WTC11 (cell line): ENCODE data around the gene TOM1L2. TPM values are rescaled to one million over a fixed set of nuclear protein-coding genes. Genes with fewer than 3 reads are reported as not detected.

Experiments used
- ATAC-seq: fragments of 200-7000 bp; cut with Tn5 transposase; 2 replicates; pipeline ENCODE4 v1.10.0; 2021; ENCODE audit warnings: mild to moderate bottlenecking, moderate library complexity
- CTCF ChIA-PET: fragments of 300-600 bp; sonication (Branson Sonifier 250); formaldehyde crosslinking; loops from one replicate; lab custom pipeline; 2021; ENCODE audit warnings: antibody characterized with exemption; lab: Charles Lee
- POLR2A ChIA-PET: fragments of 350-600 bp; sonication (Branson Sonifier 250); formaldehyde crosslinking; loops from one replicate; lab custom pipeline; 2021; ENCODE audit warnings: antibody characterized with exemption; lab: Charles Lee
- DNase-seq: peaks from one replicate; pipeline ENCODE4 v3.0.0; 2021; ENCODE audit warnings: low spot score
- H3K27ac Mint-ChIP-seq: 2 replicates; pipeline ENCODE4 v1.8.0; 2021; ENCODE audit warnings: mixed read lengths
- H3K27me3 Mint-ChIP-seq: 2 replicates; pipeline ENCODE4 v1.8.0; 2021; ENCODE audit warnings: low read depth, mild to moderate bottlenecking, moderate library complexity, mixed read lengths
- H3K36me3 Mint-ChIP-seq: 2 replicates; pipeline ENCODE4 v1.8.0; 2021; ENCODE audit warnings: mixed read lengths
- H3K4me1 Mint-ChIP-seq: 2 replicates; pipeline ENCODE4 v1.8.0; 2022; ENCODE audit warnings: mixed read lengths
- H3K4me3 Mint-ChIP-seq: 2 replicates; pipeline ENCODE4 v1.8.0; 2021; ENCODE audit warnings: mild to moderate bottlenecking, moderate library complexity, mixed read lengths
- H3K9me3 Mint-ChIP-seq: 2 replicates; pipeline ENCODE4 v1.8.0; 2021; ENCODE audit warnings: mixed read lengths
- ATF3 ChIP-seq: sonication (generic); formaldehyde crosslinking; conservative IDR thresholded peaks from 2 replicates; pipeline ENCODE4 v1.8.1; 2022; ENCODE audit warnings: mild to moderate bottlenecking, missing genetic modification reagents
- ATF6 ChIP-seq: sonication (generic); formaldehyde crosslinking; IDR thresholded peaks from 2 replicates; pipeline ENCODE4 v1.8.1; 2023; ENCODE audit warnings: mild to moderate bottlenecking, missing genetic modification reagents
- CDX4 ChIP-seq: fragments of 250-450 bp; sonication (Bioruptor Pico); IDR thresholded peaks from 2 replicates; pipeline ENCODE4 v1.9.0; 2021; ENCODE audit warnings: moderate library complexity, mild to moderate bottlenecking, inconsistent platforms, borderline replicate concordance
- CREB1 ChIP-seq: sonication (generic); formaldehyde crosslinking; IDR thresholded peaks from 2 replicates; pipeline ENCODE4 v1.8.0; 2023; ENCODE audit warnings: mild to moderate bottlenecking, missing genetic modification reagents
- ERG ChIP-seq: fragments of 250-450 bp; sonication (Bioruptor Pico); IDR thresholded peaks from 2 replicates; pipeline ENCODE4 v1.8.0; 2021; ENCODE audit warnings: mild to moderate bottlenecking
- FOXP1 ChIP-seq: sonication (generic); formaldehyde crosslinking; IDR thresholded peaks from 2 replicates; pipeline ENCODE4 v1.8.0; 2022; ENCODE audit warnings: missing genetic modification reagents, mild to moderate bottlenecking, moderate library complexity, borderline replicate concordance
- GRHL2 ChIP-seq: fragments of 250-450 bp; sonication (Bioruptor Pico); IDR thresholded peaks from 2 replicates; pipeline ENCODE4 v1.8.0; 2022; ENCODE audit warnings: mild to moderate bottlenecking, moderate library complexity; ENCODE audit not compliant: insufficient replicate concordance, severe bottlenecking
- JAZF1 ChIP-seq: fragments of 250-450 bp; sonication (Bioruptor Pico); IDR thresholded peaks from 2 replicates; pipeline ENCODE4 v1.9.0; 2021; ENCODE audit warnings: moderate library complexity, mild to moderate bottlenecking, inconsistent platforms
- KAT7 ChIP-seq: sonication (generic); formaldehyde crosslinking; IDR thresholded peaks from 2 replicates; pipeline ENCODE4 v1.8.1; 2023; ENCODE audit warnings: missing genetic modification reagents, mild to moderate bottlenecking, borderline replicate concordance
- NR1H2 ChIP-seq: sonication (generic); formaldehyde crosslinking; IDR thresholded peaks from 2 replicates; pipeline ENCODE4 v1.9.0; 2021; ENCODE audit warnings: mild to moderate bottlenecking, moderate library complexity, missing genetic modification reagents
- SOX15 ChIP-seq: fragments of 250-450 bp; sonication (Bioruptor Pico); IDR thresholded peaks from 2 replicates; pipeline ENCODE4 v1.9.0; 2021; ENCODE audit warnings: mild to moderate bottlenecking
- TEAD4 ChIP-seq: sonication (generic); formaldehyde crosslinking; IDR thresholded peaks from 2 replicates; pipeline ENCODE4 v1.8.0; 2022; ENCODE audit warnings: mild to moderate bottlenecking, missing genetic modification reagents
- TP53 ChIP-seq: sonication (generic); formaldehyde crosslinking; IDR thresholded peaks from 2 replicates; pipeline ENCODE4 v1.8.1; 2023; ENCODE audit warnings: mild to moderate bottlenecking, missing genetic modification reagents
- ZNF138 ChIP-seq: sonication (generic); formaldehyde crosslinking; conservative IDR thresholded peaks from 2 replicates; pipeline ENCODE4 v1.8.1; 2022; ENCODE audit warnings: mild to moderate bottlenecking, moderate library complexity, missing genetic modification reagents
- ZNF423 ChIP-seq: fragments of 250-450 bp; sonication (Bioruptor Pico); IDR thresholded peaks from 2 replicates; pipeline ENCODE4 v2.1.2; 2022; ENCODE audit warnings: mild to moderate bottlenecking, moderate library complexity
- ZSCAN18 ChIP-seq: fragments of 250-450 bp; sonication (Bioruptor Pico); IDR thresholded peaks from 2 replicates; pipeline ENCODE4 v2.1.2; 2022; ENCODE audit warnings: mild to moderate bottlenecking, moderate library complexity
- total RNA-seq: library from RNA; stranded (reverse); gene quantifications from 3 replicates; pipeline ENCODE4 v1.2.3, GENCODE V29; 2021
- TF ChIP-seq, protein P1 (sequence below): sonication (generic); formaldehyde crosslinking; IDR thresholded peaks from 2 replicates; pipeline ENCODE4 v1.8.1; 2023; ENCODE audit warnings: mild to moderate bottlenecking, missing genetic modification reagents, moderate library complexity
- TF ChIP-seq, protein P2 (sequence below): sonication (generic); formaldehyde crosslinking; IDR thresholded peaks from 2 replicates; pipeline ENCODE4 v1.8.0; 2022; ENCODE audit warnings: mild to moderate bottlenecking, missing genetic modification reagents
- TF ChIP-seq, protein P3 (sequence below): fragments of 250-450 bp; sonication (Bioruptor Pico); IDR thresholded peaks from 2 replicates; pipeline ENCODE4 v1.9.0; 2021; ENCODE audit warnings: mild to moderate bottlenecking

Gene TOM1L2
- total RNA-seq, 1 experiment from 2014 or later, result 6.4 TPM

- TF ChIP-seq, protein P1, sequence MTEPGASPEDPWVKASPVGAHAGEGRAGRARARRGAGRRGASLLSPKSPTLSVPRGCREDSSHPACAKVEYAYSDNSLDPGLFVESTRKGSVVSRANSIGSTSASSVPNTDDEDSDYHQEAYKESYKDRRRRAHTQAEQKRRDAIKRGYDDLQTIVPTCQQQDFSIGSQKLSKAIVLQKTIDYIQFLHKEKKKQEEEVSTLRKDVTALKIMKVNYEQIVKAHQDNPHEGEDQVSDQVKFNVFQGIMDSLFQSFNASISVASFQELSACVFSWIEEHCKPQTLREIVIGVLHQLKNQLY (CRISPR knock-in tag), result no peak
- no peak for TF ChIP-seq CREB1 (CRISPR knock-in tag)
- TF ChIP-seq, protein P2, sequence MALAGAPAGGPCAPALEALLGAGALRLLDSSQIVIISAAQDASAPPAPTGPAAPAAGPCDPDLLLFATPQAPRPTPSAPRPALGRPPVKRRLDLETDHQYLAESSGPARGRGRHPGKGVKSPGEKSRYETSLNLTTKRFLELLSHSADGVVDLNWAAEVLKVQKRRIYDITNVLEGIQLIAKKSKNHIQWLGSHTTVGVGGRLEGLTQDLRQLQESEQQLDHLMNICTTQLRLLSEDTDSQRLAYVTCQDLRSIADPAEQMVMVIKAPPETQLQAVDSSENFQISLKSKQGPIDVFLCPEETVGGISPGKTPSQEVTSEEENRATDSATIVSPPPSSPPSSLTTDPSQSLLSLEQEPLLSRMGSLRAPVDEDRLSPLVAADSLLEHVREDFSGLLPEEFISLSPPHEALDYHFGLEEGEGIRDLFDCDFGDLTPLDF, result no peak
- no peak for TF ChIP-seq TP53 (CRISPR knock-in tag)
- TF ChIP-seq CDX4 (CRISPR knock-in tag), result no peak
- no peak for TF ChIP-seq TEAD4
- no peak for TF ChIP-seq GRHL2 (CRISPR knock-in tag)
- TF ChIP-seq, protein P3, sequence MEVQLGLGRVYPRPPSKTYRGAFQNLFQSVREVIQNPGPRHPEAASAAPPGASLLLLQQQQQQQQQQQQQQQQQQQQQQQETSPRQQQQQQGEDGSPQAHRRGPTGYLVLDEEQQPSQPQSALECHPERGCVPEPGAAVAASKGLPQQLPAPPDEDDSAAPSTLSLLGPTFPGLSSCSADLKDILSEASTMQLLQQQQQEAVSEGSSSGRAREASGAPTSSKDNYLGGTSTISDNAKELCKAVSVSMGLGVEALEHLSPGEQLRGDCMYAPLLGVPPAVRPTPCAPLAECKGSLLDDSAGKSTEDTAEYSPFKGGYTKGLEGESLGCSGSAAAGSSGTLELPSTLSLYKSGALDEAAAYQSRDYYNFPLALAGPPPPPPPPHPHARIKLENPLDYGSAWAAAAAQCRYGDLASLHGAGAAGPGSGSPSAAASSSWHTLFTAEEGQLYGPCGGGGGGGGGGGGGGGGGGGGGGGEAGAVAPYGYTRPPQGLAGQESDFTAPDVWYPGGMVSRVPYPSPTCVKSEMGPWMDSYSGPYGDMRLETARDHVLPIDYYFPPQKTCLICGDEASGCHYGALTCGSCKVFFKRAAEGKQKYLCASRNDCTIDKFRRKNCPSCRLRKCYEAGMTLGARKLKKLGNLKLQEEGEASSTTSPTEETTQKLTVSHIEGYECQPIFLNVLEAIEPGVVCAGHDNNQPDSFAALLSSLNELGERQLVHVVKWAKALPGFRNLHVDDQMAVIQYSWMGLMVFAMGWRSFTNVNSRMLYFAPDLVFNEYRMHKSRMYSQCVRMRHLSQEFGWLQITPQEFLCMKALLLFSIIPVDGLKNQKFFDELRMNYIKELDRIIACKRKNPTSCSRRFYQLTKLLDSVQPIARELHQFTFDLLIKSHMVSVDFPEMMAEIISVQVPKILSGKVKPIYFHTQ (CRISPR knock-in tag), result no peak
- TF ChIP-seq SOX15 (CRISPR knock-in tag), result no peak
- TF ChIP-seq ERG (CRISPR knock-in tag), result no peak
- TF ChIP-seq JAZF1 (CRISPR knock-in tag), result no peak
- TF ChIP-seq ZNF423, result no peak
- no peak for TF ChIP-seq ATF6
- no peak for TF ChIP-seq FOXP1
- no peak for TF ChIP-seq KAT7 (CRISPR knock-in tag)
- no peak for TF ChIP-seq ATF3 (CRISPR knock-in tag)
- TF ChIP-seq NR1H2 (CRISPR knock-in tag), result no peak
- TF ChIP-seq ZNF138, result no peak
- no peak for TF ChIP-seq ZSCAN18 (CRISPR knock-in tag)
- Mint-ChIP-seq H3K27me3 (no peaks in the 10 kb centered on the region), H3K4me1 (peaks cover 30% of the 10 kb centered on the region), H3K36me3 (no peaks in the 10 kb centered on the region), H3K4me3 (no peak overlapping the region), H3K27ac (no peak overlapping the region), H3K9me3 (no peaks in the 10 kb centered on the region)
- ATAC-seq, result no peak
- DNase-seq, result no peak
- CTCF ChIA-PET, result interaction anchor here (1.2 to 2.6 kb wide), 4 partner anchors 27 to 134 kb away, joined by 3 to 10 read pairs (median 4); no protein-coding TSS in a partner anchor
- POLR2A ChIA-PET, result no interaction called here
Measured at GRCh38 chr17:17946093-17946492, 26.1 kb downstream of the TOM1L2 start.
